ENCODE measurements around the gene P3R3URF.

The P3R3URF gene

DNA sequence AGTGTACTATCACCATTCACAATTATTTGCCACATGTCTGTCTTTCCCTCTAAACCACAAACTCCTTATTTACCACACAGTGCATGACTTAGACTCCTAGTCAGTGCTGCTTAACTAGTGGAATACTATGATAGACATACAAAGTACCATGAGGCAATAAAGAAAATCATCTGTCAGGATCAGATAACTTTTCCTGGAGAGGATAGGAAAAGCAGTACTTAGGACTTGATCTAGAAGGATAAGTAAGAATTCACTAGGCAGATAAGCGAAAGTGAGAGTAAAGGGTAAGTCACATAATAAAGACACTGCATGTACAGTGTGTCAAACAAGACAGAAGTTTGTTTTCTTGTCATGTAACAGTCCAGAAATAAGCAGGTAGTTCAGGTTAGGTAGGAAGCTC, 22.6 kb downstream of the P3R3URF start:
- DNase-seq: no peak
- no peaks in the 10 kb centered on the region for H3K9me3 Mint-ChIP-seq
- no peaks in the 10 kb centered on the region for H3K36me3 Mint-ChIP-seq (ENCODE audit: insufficient read depth)
- H3K4me1 Mint-ChIP-seq (ENCODE audit: low read depth in 2 of 2): no peaks in the 10 kb centered on the region
- no peak overlapping the region for H3K4me3 Mint-ChIP-seq
- H3K27me3 Mint-ChIP-seq: no peaks in the 10 kb centered on the region
- no peak overlapping the region for H3K27ac Mint-ChIP-seq
- no peak for ATAC-seq (replicated peaks)

DNA sequence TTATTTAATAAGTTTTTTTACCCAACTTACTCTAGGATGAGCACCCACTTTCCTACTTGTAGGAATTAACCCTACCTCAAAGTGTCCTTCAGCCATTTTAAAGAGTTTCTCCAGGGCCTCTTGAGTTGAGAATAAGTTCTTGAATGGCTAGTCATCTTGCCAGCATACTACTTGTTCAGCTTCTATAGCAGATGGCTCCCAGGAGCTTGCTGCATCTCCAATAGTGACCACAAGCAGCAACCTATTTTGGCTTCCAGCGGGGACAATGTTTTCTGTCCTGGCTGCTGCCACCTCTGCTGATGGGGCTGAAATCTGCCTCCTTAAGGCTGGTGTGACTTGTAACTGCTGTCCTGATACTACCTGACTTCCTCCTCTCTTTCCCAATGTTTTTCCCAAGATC, 23.1 kb downstream of the P3R3URF start:
- H3K27ac Mint-ChIP-seq: no peak overlapping the region
- no peaks in the 10 kb centered on the region for H3K4me1 Mint-ChIP-seq (ENCODE audit: low read depth in 2 of 2)
- no peaks in the 10 kb centered on the region for H3K27me3 Mint-ChIP-seq
- no peaks in the 10 kb centered on the region for H3K9me3 Mint-ChIP-seq
- no peaks in the 10 kb centered on the region for H3K36me3 Mint-ChIP-seq (ENCODE audit: insufficient read depth)
- DNase-seq (no peak), ATAC-seq (replicated peaks) (no peak)
- no peak overlapping the region for H3K4me3 Mint-ChIP-seq

DNA sequence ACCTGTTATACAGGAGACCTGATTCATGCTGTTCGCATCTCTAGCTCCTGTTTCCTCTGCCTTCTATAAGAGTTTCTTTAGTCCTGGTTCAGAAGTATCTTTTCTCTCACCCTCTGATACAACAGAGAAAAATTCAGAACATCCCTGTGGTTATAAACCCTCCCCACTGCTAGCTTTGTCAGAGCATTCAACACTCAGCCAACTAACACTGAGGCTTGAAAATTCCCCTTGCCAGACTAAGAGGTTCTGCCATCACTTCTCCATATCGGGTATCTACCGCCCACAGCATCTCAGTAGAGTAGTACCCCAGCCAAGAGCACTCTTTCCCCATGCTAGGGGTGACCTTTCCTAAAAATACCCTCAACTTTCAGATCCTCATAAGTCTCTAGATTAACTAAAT, 24.3 kb downstream of the P3R3URF start:
- no peak for ATAC-seq (replicated peaks)

DNA sequence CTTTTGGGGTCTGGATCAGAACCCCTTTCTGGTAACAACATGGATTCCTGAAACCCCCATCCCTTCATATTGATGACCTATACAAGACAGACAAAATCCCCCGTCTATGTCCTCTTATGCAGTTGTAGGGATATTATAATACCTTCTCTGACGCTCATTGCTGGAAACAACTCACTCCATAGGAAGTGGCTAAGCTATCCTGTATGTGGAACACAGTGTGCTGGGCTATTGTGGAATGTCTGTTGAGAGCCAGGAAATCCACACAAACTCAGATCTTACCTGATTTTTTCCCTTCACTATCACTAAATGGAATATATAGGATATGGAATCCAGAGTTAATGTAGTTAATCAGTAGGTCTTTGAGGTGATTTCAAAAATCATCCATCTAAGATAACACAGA, 26.2 kb downstream of the P3R3URF start:
- no peak overlapping the region for H3K27ac Mint-ChIP-seq
- H3K4me3 Mint-ChIP-seq: no peak overlapping the region
- no peaks in the 10 kb centered on the region for H3K27me3 Mint-ChIP-seq
- DNase-seq: no peak
- H3K36me3 Mint-ChIP-seq (ENCODE audit: insufficient read depth): no peaks in the 10 kb centered on the region
- no peak for ATAC-seq (replicated peaks)
- no peaks in the 10 kb centered on the region for H3K9me3 Mint-ChIP-seq
- H3K4me1 Mint-ChIP-seq (ENCODE audit: low read depth in 2 of 2): no peaks in the 10 kb centered on the region

More for the DNA sequence above, 24.3 kb downstream of the P3R3URF start:
- no peak overlapping the region for H3K27ac Mint-ChIP-seq
- H3K9me3 Mint-ChIP-seq: no peaks in the 10 kb centered on the region
- H3K27me3 Mint-ChIP-seq: no peaks in the 10 kb centered on the region
- no peaks in the 10 kb centered on the region for H3K4me1 Mint-ChIP-seq (ENCODE audit: low read depth in 2 of 2)
- H3K36me3 Mint-ChIP-seq (ENCODE audit: insufficient read depth): no peaks in the 10 kb centered on the region
- no peak overlapping the region for H3K4me3 Mint-ChIP-seq
- no peak for DNase-seq

DNA sequence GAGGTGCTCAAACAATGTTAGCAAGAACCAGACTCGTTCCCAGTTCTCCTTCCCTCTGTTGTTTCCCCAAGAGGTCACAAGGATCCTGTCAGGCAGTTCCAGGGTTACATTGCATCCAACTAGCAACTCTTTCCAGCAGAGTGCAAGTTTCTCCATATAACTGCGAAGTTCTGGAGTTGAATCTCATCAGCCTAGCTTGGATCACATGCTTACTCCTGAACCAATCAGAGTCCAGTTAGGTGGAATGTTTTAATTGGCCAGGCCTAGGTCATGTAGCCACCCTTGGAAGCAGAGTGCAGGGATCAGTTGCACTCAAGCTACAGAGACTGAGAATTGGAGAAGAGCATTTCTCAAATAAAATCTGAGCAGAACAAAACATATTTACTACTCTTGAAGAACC, 28.0 kb downstream of the P3R3URF start:
- Mint-ChIP-seq H3K9me3 (no peaks in the 10 kb centered on the region), H3K27ac (no peak overlapping the region), H3K4me1 (ENCODE audit: low read depth in 2 of 2) (no peaks in the 10 kb centered on the region), H3K36me3 (ENCODE audit: insufficient read depth) (no peaks in the 10 kb centered on the region), H3K4me3 (no peak overlapping the region), H3K27me3 (no peaks in the 10 kb centered on the region)
- ATAC-seq (replicated peaks) (no peak), DNase-seq (no peak)

DNA sequence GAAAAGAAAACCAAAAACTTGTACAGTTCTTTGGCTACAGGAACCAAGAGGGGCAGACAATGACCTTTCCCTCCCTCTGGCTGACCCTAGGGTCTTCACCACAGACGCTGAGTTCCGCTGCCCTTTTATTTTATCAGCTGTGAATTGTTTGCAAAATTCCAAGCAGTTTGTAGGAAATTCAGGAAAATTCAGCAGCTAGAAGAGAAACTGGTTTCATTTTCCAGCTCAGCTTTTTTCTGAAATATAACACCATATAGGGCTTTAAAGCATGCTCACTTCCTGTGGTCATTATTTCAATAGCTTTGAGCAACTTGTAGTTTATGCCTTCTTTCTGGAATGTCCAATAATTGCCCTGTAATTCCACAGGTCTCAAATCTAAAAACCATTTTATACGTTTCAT, 38.4 kb downstream of the P3R3URF start:
- no peaks in the 10 kb centered on the region for H3K9me3 Mint-ChIP-seq
- H3K4me3 Mint-ChIP-seq: no peak overlapping the region

DNA sequence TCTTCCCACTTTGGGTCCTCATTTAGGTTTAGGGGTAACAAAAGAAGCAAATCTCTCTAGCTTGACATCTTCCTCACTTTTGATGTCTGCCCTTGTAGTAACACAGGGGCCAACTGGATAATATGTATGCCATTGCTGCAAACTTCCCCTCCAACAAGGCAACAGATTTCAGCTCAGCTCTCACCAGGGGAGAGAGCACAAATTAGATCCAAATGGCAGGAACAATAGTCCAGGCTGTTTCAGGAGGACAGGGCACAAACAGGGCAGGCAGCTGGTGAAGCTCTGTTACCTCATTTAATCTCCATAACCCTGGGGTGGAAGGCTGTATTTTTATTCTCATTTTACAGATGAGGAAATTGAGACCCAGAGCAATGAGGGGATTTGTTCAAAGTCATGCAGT, 39.6 kb downstream of the P3R3URF start:
- DNase-seq (no peak), ATAC-seq (replicated peaks) (no peak)
- Mint-ChIP-seq H3K27me3 (peaks cover 6 to 12% of the 10 kb centered on the region in 2 donors), H3K27ac (no peak overlapping the region), H3K4me1 (ENCODE audit: low read depth in 2 of 2) (peaks cover 16 to 20% of the 10 kb centered on the region in 2 donors), H3K4me3 (no peak overlapping the region), H3K9me3 (no peaks in the 10 kb centered on the region), H3K36me3 (ENCODE audit: insufficient read depth) (peaks cover 5% of the 10 kb centered on the region)

More for the DNA sequence above, 38.4 kb downstream of the P3R3URF start:
- DNase-seq (no peak), ATAC-seq (replicated peaks) (no peak)
- no peaks in the 10 kb centered on the region for H3K36me3 Mint-ChIP-seq (ENCODE audit: insufficient read depth)
- H3K4me1 Mint-ChIP-seq (ENCODE audit: low read depth in 2 of 2): peaks cover 9 to 12% of the 10 kb centered on the region in 2 donors
- no peak overlapping the region for H3K27ac Mint-ChIP-seq
- H3K27me3 Mint-ChIP-seq: peaks cover 6 to 12% of the 10 kb centered on the region in 2 donors

DNA sequence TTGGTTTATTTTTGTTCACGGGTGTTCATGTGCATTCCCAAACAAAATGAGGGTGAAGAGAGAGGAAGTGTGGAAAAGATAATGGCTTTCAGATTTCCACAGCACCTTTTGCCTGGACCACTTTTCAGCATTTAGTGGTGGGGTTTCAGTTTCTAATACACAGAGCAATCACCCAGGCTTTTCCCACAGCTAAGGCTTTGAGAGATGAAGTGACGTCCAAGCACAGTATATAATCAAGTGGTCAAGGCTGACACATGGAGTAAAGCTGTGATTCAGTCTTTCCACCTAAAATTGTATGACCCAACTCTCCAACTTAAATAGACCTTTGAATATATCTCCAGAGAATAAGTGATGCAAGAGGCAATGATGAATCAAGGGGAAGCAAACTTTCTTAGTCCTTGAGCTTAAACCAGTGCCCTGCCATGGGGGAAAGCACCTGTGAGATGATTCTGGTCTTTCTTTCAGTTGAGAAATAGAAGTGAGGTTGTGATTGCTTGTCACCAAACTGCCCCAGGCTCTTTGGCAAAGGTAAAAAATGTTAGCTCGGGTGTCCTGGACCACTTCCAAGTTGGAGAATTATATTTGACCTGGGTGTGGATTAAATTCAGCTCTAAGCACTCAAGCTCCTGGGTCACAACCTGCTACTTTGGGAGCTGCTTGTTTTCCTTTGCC, 41.5 kb downstream of the P3R3URF start:
- H3K27ac Mint-ChIP-seq: peak overlapping the region in 1 of 2 donors; percentile 94
- H3K27me3 Mint-ChIP-seq: peaks cover 0 to 7% of the 10 kb centered on the region in 2 donors
- no peaks in the 10 kb centered on the region for H3K9me3 Mint-ChIP-seq
- DNase-seq (no peak), ATAC-seq (replicated peaks) (no peak)
- no peak overlapping the region for H3K4me3 Mint-ChIP-seq
- H3K36me3 Mint-ChIP-seq (ENCODE audit: insufficient read depth): peaks cover 5% of the 10 kb centered on the region
- H3K4me1 Mint-ChIP-seq (ENCODE audit: low read depth in 2 of 2): peaks cover 19 to 22% of the 10 kb centered on the region in 2 donors

DNA sequence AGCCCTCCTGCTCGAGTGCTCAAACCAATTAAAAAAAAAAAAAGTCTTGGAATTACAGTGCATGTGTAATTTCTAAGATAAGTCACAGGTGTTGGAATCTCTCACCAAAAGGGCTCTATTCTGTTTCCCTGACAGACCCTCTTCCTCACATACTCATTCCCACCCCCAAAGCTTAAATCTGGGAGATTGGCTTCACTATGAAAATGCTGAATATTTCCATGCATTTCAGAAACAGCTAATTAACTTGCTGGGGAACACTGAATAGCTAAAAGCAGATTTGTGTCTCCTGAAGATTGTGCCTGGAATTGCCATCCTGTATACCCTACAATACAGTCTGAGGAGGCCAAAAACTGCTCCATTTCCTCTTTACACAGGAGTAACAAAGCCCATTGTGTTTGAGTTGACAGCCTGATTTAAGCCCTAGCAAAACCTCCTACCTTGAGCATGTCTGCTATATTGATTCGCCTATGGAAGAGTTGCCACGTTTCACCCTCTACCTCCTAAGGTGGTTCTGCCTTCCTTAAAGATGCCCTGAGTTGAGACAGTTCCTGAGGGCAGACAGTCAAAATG, 42.4 kb downstream of the P3R3URF start:
- H3K36me3 Mint-ChIP-seq (ENCODE audit: insufficient read depth): peaks cover 5% of the 10 kb centered on the region
- peaks cover 0 to 3% of the 10 kb centered on the region in 2 donors for H3K27me3 Mint-ChIP-seq
- no peaks in the 10 kb centered on the region for H3K9me3 Mint-ChIP-seq
- peak overlapping the region; percentile 94 to 97 for H3K27ac Mint-ChIP-seq
- ATAC-seq (replicated peaks) (no peak), DNase-seq (no peak)
- peak overlapping the region; percentile 91 to 97 for H3K4me3 Mint-ChIP-seq
- peaks cover 19 to 22% of the 10 kb centered on the region in 2 donors for H3K4me1 Mint-ChIP-seq (ENCODE audit: low read depth in 2 of 2)

DNA sequence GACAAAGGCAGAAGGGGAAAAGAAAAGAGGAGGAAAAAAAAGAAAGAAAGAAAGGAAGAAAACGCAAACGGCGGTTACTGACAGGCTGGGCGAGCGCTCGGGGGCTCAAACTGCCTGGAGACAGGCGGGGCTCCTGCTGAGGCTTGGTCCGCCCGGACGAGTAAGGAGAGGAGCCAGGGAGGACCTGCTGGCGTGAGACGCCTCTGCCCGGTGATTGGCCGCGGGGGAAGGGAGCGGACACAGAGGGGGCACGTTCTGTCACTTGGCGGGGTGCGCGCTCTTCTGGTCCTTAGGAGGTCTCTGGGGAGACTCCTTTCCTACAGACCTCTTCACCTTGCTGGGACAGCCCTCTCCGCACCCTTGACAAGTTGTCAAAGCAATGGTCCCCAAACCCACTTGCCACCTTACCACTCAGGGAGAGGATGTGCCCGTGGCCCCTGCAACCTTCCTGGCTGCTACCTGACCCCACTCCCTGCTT, 43.1 kb downstream of the P3R3URF start:
- Mint-ChIP-seq H3K27ac (peak overlapping the region; percentile 94 to 97), H3K27me3 (peaks cover 0 to 6% of the 10 kb centered on the region in 2 donors), H3K9me3 (no peaks in the 10 kb centered on the region), H3K4me1 (ENCODE audit: low read depth in 2 of 2) (peaks cover 19 to 22% of the 10 kb centered on the region in 2 donors), H3K36me3 (ENCODE audit: insufficient read depth) (peaks cover 5% of the 10 kb centered on the region), H3K4me3 (peak overlapping the region; percentile 91 to 97)
- ATAC-seq (replicated peaks) (peak; percentile 39), DNase-seq (peak in 2 of 3 experiments; percentile 21 to 24)

DNA sequence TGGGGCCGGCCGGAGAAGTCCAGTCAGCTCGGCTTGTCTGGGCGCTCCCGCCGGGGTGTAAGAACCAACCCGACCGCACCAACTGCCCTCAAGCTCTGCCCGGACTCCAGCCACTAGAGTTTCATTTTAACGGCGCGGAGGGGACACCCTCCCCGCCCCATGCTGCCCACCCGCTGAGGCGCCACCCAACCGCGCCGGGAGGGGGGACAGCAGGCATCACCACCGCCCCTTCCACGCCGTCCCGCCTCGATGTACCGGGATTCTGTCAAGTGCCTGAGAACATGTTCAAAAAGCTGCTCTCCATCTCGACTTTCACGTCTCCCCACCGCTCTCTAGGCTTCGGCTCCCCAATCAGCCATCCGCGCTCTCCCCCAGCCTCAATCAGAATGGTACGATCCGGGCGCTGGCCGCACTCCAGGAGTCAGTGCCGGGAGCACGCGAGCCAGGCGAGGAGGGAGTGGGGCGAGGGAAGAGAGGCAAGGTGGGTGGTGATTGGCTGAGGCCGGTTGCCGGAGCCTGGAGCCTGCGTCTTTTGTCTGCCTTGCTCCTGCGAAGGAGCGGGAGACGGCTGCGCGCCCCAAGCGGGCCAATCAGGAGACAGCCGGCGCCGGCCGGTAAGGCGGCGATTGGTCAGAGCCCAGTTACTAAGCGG, 43.6 kb downstream of the P3R3URF start, which contains the start of gene PIK3R3:
Gene PIK3R3, minus strand, starts transcription at position 101 of the 652 bp plus-strand sequence. CDS start 677 bp downstream, outside the sequence.
- Mint-ChIP-seq H3K4me1 (ENCODE audit: low read depth in 2 of 2) (peaks cover 19 to 22% of the 10 kb centered on the region in 2 donors), H3K27ac (peak within 1 kb of the TSS; percentile 94 to 97), H3K27me3 (peaks cover 0 to 6% of the 10 kb centered on the region in 2 donors), H3K9me3 (no peaks in the 10 kb centered on the region), H3K36me3 (ENCODE audit: insufficient read depth) (peaks cover 5% of the 10 kb centered on the region), H3K4me3 (peak within 1 kb of the TSS; percentile 91 to 97)
- peak; percentile 90 for ATAC-seq (replicated peaks)
- DNase-seq: peak; percentile 75 to 80 (median 79)

DNA sequence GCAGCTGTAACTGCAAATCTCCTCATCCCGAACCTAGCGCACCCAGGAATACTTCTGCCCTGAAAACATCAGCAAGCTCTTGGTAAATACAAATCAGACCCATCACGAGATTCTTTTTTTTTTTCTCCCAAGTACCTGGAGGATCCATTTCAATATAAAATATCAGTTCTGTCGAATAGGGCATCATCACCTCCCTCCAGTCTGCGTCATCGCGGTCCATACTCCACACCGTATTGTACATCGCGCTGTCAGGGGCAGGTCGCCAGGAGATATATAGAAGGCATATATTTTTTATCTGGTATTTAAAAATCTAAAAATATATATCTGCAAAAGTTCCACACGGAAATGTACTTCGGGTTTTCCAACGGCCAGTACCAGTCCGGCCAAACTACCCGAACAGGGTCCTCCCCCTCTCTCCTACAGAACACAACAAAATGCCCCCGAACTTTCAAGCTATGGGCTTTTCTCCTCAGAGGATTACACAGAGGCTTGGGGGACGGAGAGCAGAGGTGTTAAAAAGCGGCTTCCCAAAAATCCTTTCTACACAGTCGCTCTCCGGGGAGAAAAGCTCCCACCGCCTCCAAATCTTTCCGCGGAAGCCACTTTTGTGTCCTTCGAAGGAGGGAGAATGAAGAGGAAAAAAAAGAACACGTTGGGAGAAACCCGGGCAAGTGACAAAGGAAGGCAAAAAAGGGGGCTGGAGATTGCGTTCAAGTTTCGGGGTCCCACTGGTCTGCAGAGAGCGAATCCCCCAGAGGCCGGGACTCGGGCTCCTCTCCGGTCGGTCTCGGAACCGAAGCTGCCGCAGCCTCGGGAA, 44.4 kb downstream of the P3R3URF start:
- Mint-ChIP-seq H3K27ac (peak overlapping the region; percentile 94 to 97), H3K4me1 (ENCODE audit: low read depth in 2 of 2) (peaks cover 19 to 22% of the 10 kb centered on the region in 2 donors), H3K9me3 (no peaks in the 10 kb centered on the region), H3K4me3 (peak overlapping the region; percentile 91 to 97), H3K36me3 (ENCODE audit: insufficient read depth) (peaks cover 5% of the 10 kb centered on the region), H3K27me3 (peaks cover 0 to 6% of the 10 kb centered on the region in 2 donors)
- ATAC-seq (replicated peaks) (peak; percentile 31), DNase-seq (peak; percentile 20 to 28 (median 21))

DNA sequence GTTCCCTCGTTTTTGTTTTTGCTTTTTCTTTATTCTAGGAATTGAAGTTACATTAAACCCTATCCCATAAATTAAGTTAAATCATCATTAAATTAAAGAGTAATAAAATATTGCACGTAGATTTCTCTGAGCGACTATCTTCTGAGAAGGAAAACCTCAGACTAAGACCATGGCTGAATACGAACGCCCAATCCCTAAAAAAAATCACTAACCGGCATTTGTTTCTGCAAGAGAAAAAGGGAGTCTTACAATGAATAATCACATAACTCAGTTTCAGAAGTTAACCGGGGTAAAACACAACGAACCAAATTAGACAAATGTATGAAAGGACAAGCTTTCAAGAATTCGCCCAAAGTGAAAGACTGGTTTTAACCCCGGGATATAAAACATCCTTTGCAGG, 45.2 kb downstream of the P3R3URF start:
- no peak for DNase-seq
- H3K27ac Mint-ChIP-seq: no peak overlapping the region
- peaks cover 19 to 22% of the 10 kb centered on the region in 2 donors for H3K4me1 Mint-ChIP-seq (ENCODE audit: low read depth in 2 of 2)
- no peak for ATAC-seq (replicated peaks)
- no peaks in the 10 kb centered on the region for H3K9me3 Mint-ChIP-seq
- H3K36me3 Mint-ChIP-seq (ENCODE audit: insufficient read depth): peaks cover 5% of the 10 kb centered on the region
- H3K27me3 Mint-ChIP-seq: peaks cover 0 to 6% of the 10 kb centered on the region in 2 donors
- peak overlapping the region; percentile 91 to 97 for H3K4me3 Mint-ChIP-seq
